BE2C (cell line): Measurements from ENCODE around the gene KCTD11.

Experiments used
- DNase-seq: peaks from one replicate; pipeline ENCODE4 v3.0.0-alpha.2; 2020
- H3K27me3 ChIP-seq: fragments of 250-450 bp; sonication (Bioruptor Pico); 2 replicates; pipeline ENCODE4 v1.5.1; 2020; ENCODE audit warnings: mild to moderate bottlenecking
- H3K36me3 ChIP-seq: fragments of 250-450 bp; sonication (Bioruptor Pico); 2 replicates; pipeline ENCODE4 v1.5.1; 2020; ENCODE audit warnings: mild to moderate bottlenecking
- H3K4me1 ChIP-seq: fragments of 250-450 bp; sonication (Bioruptor Pico); 2 replicates; pipeline ENCODE4 v1.5.1; 2020
- H3K4me3 ChIP-seq: 2 replicates; pipeline ENCODE4 v1.5.1; 2011; ENCODE audit warnings: low read depth, low read length
- H3K9me3 ChIP-seq: fragments of 250-450 bp; sonication (Bioruptor Pico); 2 replicates; pipeline ENCODE4 v1.5.1; 2020
- CTCF ChIP-seq: IDR thresholded peaks from 2 replicates; pipeline ENCODE4 v1.5.1; 2012; ENCODE audit warnings: mild to moderate bottlenecking, low read depth, low read length

The KCTD11 gene

DNA sequence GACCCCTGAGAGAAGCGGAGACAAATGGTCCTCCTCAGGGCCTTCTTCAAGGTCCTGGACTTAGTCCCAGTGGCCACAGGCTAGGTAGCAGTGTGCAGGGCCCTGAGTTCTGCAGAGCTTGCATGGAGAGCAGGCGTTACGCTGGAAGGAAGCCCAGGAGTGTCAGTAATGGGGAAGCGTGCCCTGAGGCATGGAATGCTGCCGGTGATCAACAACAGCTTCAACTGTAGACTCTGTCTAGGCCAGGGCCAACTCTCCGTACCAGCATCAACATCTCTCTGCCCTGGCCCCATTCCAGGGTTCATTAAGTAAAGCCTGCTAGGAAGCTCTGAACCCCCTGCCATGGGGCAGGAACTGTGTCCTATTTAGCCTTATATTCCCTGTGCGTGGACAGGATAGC lies 28.4 kb downstream of the KCTD11 start:
- H3K4me3 ChIP-seq: no peak overlapping the region

GRCh38 chr17:7380855-7381683 lies 29.1 kb downstream of the KCTD11 start, which contains the start of gene TNK1:
Gene TNK1, plus strand, starts transcription at chr17:7381089. Its CDS starts 1,838 bp downstream, at chr17:7382927.
- Histone ChIP-seq H3K4me1 (no peaks in the 10 kb centered on the region), H3K9me3 (no peaks in the 10 kb centered on the region), H3K4me3 (no peak within 1 kb of the TSS), H3K36me3 (no peaks in the 10 kb centered on the region), H3K27me3 (0 out of 2 replicates have a peak, but pooled peaks cover 3% of the 10 kb centered on the region)
- TF ChIP-seq CTCF: no peak
- no peak for DNase-seq

More for the DNA sequence above, 28.4 kb downstream of the KCTD11 start:
- H3K27me3 ChIP-seq: 0 out of 2 replicates have a peak, but pooled peaks cover 3% of the 10 kb centered on the region
- no peaks in the 10 kb centered on the region for H3K9me3 ChIP-seq
- peak; percentile 45 for DNase-seq
- no peak for TF ChIP-seq CTCF
- H3K36me3 ChIP-seq: no peaks in the 10 kb centered on the region
- no peaks in the 10 kb centered on the region for H3K4me1 ChIP-seq

DNA sequence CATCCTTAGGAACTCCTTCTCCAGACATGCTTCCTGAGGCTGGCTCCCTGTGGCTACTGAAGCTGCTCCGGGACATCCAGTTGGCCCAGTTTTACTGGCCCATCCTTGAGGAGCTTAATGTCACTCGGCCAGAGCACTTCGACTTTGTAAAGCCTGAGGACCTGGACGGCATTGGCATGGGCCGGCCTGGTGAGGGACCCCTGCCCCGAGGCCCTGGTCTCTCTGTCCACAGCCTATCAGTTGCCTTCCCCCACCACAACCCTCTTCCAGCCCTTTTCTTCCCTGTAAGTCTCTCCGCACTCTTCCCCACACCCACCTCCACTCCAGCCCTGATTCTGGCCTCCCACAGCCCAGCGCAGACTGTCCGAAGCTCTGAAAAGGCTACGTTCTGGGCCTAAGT lies 30.9 kb downstream of the KCTD11 start:
- Histone ChIP-seq H3K36me3 (no peaks in the 10 kb centered on the region), H3K4me1 (no peaks in the 10 kb centered on the region), H3K27me3 (0 out of 2 replicates have a peak, but pooled peaks cover 3% of the 10 kb centered on the region), H3K4me3 (no peak overlapping the region), H3K9me3 (no peaks in the 10 kb centered on the region)
- TF ChIP-seq CTCF: no peak
- DNase-seq: no peak

DNA sequence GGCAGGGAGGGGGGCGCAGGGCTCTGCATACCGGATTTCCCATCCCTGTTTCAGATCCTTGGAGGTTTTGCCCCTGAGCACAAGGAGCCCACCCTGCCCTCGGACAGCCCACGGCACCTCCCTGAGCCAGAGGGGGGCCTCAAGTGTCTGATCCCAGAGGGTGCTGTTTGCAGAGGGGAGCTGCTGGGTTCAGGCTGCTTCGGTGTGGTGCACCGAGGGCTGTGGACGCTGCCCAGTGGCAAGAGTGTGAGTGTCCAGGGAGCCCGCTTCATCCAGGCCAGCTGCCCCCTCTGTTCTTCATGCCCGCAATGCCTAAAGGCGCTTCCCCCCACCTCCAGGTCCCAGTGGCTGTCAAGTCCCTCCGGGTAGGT lies 31.4 kb downstream of the KCTD11 start:
- H3K4me1 ChIP-seq: no peaks in the 10 kb centered on the region
- 0 out of 2 replicates have a peak, but pooled peaks cover 3% of the 10 kb centered on the region for H3K27me3 ChIP-seq
- no peak overlapping the region for H3K4me3 ChIP-seq
- no peak for TF ChIP-seq CTCF
- H3K9me3 ChIP-seq: no peaks in the 10 kb centered on the region
- DNase-seq: no peak
- no peaks in the 10 kb centered on the region for H3K36me3 ChIP-seq

DNA sequence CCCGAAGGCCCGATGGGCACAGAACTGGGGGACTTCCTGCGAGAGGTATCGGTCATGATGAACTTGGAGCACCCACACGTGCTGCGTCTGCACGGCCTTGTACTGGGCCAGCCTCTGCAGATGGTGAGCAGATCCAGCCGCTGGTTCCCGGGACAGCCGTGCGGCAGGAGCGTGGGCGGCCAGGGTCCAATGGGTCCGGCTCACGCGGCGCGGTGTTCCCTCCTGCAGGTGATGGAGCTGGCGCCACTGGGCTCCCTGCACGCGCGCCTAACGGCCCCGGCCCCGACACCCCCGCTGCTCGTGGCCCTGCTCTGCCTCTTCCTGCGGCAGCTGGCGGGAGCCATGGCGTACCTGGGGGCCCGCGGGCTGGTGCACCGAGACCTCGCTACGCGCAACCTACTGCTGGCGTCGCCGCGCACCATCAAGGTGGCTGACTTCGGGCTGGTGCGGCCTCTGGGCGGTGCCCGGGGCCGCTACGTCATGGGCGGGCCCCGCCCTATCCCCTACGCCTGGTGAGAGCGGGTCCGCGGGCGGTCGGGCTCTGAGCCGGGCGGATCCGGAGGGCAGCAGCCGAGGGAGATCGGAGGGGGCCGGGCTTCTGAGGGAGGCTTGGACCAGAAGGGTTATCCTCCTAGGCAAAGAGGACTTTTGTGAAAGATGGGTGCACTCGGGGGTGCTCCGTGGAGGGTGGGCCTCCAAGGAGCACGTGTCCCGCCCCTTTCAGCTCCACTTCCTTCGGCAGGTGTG lies 32.0 kb downstream of the KCTD11 start:
- no peaks in the 10 kb centered on the region for H3K36me3 ChIP-seq
- peak; percentile 62 for DNase-seq
- H3K4me1 ChIP-seq: no peaks in the 10 kb centered on the region
- H3K9me3 ChIP-seq: no peaks in the 10 kb centered on the region
- no peak for TF ChIP-seq CTCF
- peak overlapping the region; percentile 45 for H3K4me3 ChIP-seq
- H3K27me3 ChIP-seq: 0 out of 2 replicates have a peak, but pooled peaks cover 3% of the 10 kb centered on the region
